Stimulated activated CD8-positive, alpha-beta memory T cell treated with anti-CD3 and anti-CD28 coated beads, Interleukin-4, amount 100 ng/mL, for 1 hour (primary cell): ENCODE measurements around the gene CEND1.

Experiments
- DNase-seq, 2 donors: peaks; one replicate each; pipeline ENCODE4 v3.0.0-alpha.2; 2020; ENCODE audit warnings: low read depth in 2 of 2, low spot score in 1 of 2

Gene CEND1

DNA sequence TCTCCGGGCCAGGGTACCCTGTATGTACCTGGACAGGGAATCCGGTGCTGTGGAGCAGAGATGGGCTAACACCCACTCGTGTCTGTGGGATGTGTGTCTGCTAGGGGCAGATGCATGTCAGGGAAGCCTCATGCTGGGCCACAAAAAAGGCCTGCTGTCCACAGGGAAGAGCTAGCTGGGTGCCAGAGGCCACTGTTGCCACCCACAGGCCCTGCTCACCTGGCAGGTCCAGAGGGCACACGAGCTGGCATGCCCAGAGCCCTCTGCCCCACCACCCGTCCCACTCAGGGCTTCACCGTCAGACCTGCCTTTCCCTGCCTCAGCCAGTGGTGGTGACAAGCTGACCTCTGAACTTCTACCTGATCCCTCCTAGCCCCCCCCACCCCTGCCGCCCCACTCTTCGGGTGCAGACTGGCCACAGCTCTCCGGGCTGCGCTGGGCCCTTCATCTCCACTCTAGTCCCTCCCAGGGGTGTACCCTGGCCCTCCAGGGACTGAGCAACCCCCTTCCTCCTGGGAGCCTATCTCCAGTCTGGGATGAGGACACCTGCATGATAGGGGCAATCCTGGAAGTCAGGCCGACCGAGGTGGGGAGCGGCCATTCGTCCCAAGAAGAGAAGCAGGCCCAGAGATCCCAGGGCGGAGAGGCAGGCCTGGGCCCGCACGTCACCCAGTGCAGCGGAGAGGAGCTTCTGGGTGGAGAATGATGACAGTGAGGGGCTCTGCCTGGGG, 6.8 kb upstream of the CEND1 start:
- no peak for DNase-seq

DNA sequence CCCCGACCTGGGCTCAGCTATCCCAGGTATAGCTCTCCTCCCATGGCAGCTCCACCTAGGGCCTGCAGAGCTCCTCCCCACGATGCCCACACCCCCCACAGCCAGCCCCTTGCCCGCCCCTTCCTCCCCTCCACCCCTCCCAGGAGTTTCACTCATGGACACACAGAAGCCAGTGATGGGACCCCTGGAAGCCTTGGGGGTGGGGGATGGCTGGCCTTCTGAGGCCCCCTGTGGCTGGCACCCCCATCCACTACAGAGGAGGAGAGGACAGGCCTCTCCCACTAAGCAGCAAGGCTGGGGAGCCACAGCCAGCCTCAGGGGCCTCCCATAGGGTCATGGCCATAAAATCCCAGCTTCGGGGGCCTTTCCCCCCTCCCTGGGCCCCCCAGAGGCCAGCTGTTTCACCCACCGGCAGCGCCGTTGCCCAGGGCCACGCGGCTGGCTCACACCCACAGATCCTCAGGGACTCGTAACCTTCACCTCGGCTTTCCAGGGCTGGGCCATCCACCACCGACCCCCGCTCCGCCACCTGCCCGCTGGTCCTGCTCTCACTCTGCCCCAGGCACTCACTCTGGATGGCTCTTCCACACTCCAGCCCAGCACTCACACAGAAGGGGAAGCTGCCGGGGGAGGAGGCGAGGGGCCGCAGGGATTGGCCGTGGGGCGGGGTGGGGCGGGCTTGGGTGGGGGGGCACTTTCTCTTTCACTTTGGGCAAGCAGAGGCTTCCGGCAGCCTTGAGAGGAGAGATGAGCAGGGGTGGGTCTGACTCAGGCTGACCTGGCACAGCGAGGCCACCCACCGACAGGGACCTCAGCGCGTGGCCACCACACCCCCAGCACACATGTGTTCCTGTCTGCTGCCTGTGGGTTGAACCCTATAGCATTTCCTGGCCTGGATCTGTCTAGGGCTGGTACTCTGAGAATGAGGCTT, 6.0 kb upstream of the CEND1 start:
- DNase-seq: peak in 1 of 2 donors; percentile 46

DNA sequence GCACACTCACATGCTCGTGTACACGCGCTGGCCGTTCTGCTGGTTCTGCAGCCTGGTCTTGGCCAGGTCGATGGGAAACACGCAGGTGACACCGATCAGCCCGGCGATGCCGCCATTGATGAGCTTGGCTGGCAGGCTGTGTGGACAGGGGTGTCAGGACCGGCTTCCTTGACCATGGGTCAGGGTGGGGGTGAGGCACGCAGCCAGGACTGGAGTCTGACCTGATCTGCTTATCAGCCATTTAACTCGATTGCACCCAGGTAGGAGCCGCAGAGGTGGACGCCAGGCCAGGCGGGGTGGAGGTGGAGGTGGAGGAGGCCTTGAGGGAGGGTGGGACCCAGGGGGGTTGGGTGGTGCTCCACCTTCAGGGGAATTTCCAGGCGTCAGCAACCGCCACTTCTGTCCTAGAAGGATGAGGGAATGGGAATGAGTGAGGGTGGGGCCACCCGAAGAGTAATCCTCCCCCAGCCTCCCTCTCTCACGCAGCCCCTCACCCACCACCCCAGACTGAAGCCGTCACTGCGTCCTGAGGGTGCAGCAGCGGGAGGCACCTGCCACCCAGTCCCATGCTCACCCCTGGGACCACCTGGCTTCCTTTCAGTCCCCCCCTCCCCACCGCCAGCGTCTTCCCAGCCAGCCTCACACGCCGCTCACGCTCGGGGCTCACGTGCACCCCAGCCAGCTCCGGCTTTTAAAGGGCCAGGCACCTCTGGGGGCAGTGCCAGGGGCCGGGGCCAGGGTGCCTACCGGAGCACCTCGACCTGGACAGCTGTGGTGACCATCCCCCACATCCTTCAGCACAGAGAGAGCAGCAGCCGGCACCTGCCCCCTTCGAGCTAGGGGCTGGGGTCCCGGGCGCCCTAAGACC, 5.1 kb upstream of the CEND1 start:
- DNase-seq: no peak

DNA sequence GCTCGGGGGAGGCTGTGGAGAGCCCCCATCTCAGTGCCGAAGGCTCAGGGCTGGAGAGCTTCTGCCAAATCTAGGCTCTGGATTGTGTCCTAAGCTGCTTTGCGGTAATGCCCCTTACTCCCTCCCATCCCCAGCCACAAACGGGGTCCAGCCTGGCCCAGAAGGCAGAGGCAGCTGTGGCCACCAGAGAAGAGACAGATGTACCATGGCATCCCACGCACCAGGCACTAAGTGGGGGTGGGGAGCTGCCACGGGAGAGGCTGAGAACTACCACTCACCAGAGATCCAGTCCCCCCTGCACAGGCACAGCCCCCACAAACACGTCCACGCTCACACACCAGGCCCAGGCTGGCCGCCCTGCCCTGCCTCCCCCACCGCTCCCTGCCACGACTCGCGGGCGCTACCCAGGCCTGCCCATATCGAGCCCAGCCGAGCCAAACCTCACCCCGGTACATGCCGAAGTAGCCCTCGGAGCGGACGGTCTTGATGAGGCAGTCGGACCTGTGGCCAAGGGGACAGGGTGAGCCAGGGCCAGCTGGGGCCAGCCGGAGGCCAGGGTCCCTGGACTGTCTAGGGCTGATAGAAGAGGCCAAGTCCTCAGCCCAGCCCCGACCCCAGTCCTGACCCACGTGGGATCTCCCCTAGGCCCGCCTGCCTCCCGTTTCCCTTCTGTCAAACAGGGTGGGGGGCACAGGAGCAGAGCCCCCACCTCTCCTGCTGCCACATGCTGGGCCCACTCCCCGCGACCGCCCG, 4.3 kb upstream of the CEND1 start:
- DNase-seq: no peak

DNA sequence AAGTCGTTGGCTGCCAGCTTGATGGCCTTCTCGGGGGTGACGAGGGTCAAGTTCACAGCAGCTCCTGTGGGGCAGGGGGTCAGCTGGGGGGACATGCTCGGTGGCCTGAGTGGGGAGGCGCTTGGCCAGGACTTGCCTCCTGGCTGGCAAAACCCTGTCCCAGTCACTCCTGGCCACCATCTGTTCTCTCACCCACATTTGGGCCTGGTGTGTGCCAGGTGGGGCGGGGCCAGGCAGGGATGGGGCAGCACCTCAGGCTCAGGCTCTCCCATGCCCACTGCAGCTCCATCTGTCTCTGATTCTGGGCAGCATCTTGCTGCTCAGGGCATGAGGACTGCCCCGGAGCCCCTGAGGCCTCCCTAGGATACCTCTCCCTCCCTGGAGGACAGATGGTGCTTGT, 3.7 kb upstream of the CEND1 start:
- no peak for DNase-seq

DNA sequence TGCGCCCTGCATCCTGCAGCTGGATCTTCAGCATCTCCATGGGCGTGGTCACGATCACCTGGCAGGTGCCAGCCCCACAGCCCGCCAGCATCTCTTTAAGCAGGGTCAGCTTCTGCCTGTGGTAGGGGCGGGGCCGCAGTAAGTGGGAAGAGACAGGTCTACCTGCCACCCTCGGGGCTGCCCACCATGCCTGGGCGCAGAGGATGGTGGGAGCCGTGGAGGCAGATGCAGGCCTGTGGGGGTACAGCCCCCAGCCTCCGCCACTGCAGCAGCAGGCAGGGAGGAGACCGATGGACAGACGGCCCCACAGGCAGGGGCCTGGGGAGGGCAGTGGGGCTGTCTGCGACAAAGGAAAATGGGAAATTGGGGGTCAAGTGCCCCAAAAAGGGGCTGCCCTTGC, 3.0 kb upstream of the CEND1 start:
- no peak for DNase-seq

DNA sequence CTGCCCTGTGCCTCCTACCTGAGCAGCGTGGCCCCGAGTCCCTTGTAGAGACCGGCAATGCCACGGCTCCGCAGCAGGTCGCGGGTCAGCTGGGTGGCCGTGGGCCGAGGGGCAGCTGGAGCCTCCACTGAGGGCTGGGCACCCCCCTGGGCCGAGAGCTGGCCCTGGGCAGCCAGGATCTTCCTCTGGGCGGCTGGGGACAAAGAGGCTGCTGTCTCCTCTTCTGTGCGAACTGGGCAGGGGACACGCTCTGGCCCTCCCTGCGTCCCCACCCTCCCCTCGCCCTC, 2.6 kb upstream of the CEND1 start:
- DNase-seq: no peak

DNA sequence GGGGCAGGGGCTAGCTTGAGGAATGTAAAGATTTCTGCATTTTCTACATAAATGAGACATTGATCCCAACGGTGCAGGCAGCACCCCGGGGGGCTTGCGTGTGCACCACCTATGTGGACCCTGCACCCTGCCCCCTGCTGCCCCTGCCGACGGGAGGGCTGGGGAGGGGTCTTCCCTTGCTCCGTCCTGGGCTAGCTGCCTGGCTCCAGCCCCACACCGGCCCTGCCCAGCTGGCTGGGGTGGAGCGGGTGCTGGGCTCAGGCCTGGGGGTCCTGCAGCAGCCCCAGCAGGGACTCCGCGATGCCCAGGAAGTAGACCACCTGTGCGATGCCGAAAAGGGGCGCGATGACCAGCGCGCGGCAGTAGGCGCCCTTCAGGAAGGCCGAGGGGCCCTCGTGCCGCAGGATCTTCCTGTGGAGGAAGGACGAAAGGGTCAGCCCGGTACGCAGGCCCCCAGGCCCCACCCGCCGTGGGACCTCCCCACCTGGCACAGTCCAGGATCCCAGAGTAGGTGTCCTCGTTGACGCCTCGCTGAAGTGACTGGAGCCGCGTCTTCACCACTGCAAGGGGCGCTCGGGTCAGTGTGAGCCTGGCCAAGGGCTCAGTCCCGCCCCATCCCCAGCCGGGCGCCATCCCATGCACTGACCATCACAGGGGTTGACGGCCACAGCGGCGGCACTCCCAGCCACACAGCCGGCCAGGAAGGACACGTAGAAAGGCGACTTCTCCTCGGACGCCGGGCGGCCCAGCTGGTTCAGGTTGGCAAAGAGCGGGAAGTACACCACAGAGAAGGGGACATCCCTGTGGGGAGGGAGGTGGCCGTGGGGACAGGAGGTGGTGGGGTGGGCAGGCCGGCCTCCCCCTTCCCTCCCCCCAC, 2.0 kb upstream of the CEND1 start:
- DNase-seq: no peak

DNA sequence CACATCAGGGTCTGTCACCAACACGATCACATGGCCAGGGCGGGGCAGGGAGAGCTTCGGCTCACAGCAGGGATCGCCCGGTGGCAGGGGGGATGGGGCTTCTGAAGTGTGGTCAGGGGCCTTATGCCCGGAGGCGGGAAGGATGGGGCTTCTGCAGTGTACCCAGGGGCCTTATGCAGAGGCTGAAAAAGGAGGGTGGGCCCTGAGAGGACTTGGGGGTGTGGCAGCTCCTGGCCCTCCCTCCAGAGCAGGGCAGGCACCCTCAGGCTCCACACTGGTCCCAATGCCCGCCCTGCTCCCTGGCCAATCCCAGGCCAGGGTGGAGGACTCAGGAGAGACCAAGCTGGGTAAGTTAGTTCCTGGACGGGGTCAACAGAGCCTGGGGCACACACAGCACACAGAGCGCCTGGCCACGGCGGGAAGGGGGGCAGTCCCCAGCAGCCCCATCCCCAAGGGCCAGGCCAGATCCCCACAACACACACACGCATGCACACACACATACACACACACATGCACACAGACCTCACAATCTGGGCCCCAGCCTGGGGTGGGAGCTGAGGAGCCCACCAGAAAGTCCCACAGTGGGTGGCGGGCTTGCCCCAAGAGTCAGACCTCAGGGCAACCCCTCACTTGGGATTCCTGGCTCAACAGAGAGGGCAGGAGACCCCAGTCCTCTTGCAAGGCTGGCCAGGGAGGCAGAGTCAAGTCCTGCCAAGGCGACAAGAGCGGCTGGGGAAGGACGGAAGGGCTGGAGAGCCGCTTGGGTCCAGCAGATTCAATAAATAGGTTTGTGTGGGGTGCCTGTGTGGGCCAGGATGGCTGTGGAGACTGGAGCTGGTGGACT, 1.1 kb upstream of the CEND1 start:
- DNase-seq: no peak

DNA sequence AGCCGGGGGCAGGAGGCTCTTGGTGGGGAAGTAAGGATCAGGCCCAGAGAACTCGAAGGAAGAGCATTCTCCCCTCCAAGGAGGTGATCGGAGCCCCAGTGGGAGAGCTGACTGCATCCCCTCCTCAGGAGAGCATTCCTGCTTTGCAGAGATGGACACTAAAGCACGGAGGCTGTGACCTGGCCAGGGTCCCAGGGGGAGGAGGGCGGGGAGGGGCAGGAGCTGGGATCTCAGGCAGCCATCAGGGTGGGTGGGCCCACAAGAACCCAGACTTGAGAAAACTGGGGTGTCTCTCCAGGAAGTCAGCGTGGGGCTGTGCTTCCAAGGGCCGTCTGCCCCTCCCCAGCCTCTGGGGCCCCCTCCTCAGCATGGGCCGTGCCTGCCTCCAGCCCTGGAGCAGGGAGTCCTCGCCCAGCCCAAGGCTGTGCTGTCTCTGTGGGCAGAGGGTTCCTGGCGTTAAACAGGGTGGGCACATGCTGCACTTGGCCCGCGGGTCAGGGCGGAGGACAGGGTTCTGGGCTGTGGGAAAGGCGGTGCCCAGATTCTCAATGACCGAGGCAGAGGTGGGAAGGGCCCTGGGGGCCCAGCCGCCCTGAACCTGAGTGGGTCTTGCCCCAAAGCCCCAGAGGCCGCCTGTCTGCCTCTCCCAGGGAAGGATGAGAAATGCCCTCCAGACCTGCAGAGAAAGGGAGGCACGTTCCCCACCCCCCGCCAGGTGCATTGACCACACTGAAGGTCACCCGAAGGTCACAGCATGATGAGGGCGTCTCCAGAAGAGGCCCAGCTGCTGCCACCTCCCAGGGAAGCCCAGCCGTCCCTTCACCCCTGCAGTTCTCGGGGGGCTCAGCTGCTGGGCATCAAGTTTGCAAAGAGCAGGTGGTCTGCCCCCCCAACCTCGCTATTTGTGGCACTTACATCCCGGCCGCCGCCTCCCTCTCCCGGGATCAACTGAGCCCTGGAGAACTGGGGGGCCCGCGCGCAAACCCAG, 643 bp downstream of the CEND1 start:
- DNase-seq: no peak

DNA sequence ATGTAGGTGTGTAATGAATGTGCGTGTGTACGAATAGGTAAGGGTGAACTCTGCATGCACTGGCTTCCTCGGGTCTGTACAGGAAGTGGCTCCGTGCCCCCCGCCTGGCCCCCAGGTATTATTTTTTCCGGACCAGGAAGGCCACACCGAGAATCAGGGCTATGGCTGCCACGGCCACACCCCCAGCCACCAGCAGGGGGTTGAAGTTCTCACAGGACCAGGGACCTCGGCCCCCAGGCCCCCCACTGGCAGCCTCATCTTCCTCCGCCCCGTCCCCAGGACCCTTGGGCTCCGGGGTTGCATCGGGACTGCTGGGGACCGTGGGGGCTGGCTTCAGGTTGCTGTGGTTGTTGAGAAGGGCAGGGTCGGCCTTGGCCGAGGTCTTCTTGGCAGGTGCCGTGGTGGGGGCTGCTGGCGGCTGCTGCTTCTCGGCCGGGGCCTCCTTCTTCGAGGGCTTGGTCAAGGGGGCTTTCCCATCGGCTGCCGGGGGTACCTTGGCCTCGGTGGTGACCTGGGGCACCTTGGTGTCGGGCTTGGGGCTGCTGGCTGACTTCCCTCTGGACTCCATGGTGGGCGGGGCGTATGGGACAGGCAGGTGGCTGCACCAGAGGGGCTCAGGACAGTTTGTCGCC, 1.8 kb downstream of the CEND1 start:
- DNase-seq: no peak

DNA sequence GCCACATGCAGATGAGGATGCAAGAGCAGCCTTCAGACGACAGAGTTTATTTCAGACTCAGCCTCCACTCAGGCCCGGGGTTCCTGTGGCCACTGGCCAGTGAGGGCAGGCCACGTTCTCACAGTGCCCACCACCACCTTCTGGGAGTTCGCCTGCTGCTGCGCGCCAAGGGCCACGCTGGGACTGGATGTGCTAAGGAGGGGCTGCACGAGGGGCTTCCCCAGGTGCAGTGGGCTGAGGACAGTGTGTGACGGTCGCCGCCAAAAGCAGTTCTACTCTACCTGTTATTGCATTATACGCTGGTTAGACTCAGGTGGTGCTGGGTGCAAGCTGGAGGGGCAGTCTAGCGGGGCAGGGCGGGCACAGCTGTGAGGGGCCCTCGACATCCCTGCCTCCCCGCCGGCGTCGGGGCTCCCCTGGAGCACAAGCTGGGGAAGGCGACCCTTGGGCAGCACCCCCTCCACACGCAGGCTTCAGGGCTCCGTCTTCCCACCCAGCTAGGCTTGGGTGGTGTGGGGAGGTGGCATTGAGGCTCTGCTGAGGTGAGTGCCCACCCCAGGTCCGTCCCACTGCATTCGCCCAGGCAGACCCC, 2.7 kb downstream of the CEND1 start:
- no peak for DNase-seq

DNA sequence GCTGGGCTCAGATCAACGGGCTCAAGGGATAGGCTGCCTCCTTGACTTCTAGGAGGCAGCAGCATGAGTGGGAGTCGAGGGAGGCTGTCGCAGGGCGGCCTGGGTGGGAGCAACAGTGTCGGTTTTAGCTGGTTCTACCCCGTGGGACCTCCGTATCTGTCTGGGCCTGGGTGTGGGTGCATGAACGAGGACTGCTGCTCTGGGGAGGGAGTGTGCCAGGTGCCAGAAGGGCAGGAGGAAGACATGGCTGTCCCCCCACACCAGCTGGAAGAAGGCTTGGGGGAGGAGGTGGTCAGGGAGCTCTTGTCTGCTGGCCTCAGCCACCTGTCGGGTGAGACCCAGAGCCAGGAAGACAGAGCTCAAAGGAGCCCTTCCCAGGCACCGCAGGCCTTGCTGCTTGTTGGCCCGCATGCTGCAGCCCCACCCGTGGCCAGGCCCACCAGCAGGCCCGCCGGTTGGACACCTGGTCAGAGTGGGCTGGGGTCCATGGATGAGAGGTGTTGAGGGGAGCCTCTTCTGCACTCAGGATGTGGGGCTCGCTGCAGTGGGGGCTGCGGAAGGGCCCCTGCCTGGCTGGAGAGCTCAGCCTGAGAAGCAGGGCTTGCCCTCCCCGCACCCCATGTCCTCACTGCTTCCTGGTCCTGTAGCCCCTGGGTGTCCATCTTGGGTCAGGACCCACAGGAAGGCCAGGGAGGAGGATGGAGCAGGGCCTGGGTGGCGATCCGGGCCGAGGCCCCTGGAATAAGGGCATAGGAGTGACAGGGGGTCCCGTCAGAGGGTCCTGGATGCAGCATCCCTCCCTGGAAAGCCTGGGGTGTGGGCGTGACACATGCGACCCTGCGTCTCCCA, 3.4 kb downstream of the CEND1 start:
- DNase-seq: no peak

DNA sequence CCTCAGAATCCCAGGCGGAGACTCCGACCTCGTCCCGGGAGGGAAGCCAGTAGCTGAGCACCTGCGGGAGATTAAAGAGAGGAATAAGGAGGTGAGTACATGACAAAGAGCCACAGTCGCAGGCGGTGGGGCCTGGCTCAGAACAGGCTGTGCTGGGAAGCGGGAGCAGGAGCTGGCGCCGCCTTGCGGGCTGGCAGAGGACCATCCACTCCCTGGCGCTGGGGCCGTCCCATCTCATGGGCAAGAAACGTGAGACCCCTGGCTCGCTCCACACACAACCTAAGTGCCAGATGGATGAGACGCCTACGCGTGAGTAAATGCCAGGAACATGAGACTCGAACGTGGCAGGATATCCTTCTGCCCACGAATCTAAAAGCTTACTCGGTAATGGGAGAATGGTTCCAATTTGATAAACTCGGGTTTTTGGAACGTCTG, 6.3 kb downstream of the CEND1 start:
- no peak for DNase-seq

DNA sequence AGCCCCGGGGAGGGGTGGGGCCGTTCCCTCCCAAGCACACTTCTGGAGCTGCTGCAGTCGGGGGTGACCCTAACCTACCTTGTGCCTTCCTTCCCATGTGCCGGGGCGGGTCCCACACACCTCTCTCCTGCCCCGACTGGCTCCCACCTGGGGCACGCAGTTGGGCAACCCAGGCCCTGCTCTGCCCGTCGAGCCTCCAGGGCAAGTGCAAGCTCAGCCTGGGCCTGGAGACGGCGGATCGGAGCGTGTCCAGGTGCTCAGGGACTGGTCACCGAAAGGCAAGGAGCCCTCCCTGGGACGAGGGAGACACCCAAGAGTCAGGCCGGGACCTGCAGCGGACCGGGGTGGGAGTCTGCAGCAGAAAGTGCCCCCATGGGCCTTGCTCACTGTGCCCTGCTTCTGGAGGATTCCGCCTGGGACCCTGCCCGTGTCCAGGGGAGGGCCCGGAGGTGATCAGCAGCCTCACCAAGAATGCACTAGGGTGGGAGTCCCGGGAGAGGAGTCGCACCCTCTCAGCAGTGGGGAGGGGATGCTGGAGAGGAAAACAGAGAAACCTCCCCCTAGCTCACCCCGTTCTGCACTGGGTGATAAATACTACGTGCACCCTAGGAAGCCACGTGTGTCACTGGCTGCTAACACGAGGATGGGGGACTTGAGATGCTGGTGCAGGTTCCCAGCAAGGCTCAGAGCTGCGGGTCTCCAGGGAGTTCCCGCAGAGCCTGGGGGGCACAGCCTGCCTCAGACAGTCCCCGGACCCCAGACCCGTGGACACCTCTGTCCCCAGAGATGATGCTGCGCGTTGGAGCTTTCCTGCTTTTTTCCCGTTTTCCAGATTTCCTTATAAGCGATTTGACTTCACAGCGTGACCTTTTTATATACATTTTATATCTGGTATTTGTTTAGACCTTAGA, 7.4 kb downstream of the CEND1 start:
- no peak for DNase-seq
